HG02798 (cell line): ENCODE results near the gene NRXN3.

Source experiments
- ATAC-seq: cut with Tn5 transposase; IDR thresholded peaks from one replicate; pipeline ENCODE4 v1.9.1; 2021; ENCODE audit warnings: mild to moderate bottlenecking; ENCODE audit not compliant: unreplicated experiment, poor library complexity

NRXN3 gene

DNA sequence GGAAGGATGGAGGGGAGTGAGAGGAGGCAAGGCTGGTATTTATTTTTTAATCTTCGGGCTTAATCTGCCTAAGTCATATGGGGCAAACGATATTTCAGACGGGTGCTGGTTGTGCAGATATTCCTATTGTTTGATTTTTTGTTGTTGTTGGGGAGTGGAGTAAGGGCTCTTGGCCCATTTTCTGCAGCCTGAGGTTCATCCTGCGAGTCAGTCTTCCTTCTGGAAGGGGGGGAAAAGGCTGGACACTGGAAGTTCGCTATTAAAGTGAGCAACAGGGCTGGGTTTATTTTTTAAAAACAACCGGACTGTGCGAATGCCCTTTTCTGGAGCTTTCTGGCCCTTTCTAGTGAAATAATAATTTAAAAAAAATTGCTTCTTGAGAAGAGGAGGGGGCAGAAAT lies 2.3 kb downstream of the NRXN3 start:
- no peak for ATAC-seq

DNA sequence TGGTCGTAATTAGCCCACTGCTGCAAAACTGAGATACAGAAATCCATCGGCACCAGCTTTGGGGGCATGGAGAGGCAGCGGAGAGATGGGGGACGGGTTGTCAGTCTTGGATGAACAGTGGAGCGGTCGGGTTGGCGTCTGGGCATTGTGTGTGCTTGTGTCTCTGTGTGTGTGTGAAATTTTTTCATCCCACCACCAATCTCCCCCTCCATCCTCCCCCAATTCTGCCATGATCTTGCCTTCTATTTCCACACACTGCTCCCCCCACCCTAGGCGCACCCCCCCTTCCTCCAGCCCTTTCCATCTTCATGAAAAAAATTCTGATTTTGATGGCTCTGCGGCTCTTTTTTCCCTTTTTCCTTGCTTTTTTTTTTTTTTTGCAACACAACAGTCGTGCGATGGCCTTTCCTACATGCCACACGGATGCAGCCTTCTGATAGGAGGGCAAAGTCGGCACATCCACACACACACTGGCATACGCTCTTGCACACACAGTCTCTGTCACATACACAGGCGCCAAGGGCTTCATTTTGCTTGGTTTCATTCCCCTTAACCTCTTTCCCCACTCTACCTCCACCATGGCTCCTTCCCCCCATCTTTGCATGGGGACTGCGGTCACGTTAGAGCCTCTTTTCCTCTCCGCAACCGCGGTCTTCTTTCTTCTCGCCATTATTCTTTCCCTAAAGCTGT lies 3.3 kb downstream of the NRXN3 start:
- no peak for ATAC-seq

DNA sequence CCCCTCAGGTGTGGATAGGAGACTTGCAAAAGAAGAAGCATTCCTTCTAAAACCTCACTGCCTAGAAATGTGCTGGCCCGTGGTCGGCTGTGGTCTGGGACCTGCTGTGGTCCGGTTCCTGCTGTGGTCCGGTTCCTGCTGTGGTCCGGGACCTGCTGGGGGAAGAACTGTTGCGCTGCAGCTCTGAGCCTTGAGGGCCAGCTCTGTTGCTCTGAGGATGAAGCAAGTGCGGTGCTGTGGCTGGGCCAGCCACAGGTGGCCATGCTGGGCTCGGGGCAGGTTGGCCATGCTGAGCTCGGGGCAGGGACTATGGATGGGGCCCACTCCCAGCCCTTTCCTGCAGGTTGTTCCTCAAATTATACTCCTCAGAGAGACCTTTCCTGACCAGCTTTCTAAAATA lies 5.2 kb downstream of the NRXN3 start:
- ATAC-seq = no peak

DNA sequence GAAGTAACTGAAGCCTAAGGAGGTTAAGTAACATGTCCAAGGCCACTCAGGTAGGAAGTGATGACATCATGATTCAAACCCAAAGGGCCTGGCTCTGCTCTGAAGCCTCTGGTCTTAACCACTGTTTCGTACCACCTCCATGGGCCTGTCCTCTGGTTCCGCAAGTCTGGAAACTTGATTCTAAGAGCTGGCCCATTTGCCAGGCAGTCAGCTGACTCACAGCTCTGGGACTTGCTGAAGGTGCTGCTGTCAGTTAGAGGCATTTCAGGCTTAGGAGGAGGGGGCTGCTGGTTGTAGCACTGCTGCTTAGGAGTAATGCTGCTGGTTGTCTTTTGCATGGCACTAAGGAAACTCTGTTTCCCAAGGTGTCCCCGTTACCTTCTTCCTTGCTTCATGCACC lies 7.9 kb downstream of the NRXN3 start:
- ATAC-seq = no peak

DNA sequence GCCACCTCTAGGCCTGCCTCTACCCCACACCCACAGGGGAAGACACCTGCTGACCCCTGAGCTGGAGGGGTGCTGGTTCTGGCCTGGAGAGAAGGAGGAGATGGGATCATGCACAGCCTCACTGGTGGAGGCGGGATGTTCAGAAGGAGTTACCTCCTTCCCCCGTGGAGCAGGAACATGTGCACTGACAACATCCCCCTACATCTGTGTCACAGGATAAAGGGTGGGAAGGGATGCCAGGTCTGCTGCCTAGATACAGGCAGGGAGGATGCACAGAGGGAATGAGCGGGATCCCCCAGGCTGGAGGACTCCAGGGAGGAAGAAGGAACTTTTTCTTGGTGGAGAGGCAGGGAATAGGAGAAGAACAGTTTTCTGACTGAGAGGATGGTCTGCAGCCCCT lies 8.8 kb downstream of the NRXN3 start:
- no peak for ATAC-seq

DNA sequence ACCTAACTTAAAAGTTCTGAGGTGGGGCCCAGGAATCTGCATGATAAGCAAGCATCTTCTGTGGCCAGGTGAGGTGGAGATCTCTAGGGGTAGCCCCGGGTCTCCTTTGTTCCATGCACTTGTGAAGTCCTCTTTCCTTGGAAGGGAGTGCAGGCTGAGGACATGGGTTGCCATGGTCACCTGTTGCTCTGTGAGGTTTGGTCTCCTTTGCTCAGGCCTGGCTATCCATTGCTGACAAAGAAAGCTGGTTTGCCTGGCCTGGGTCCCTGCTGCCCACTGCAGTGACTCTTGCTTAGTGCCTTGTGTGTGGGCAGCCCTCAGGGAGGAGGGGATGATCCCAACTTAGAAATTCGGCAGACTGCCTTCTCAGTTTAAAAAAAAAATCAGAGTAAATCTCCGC lies 11.1 kb downstream of the NRXN3 start:
- no peak for ATAC-seq

DNA sequence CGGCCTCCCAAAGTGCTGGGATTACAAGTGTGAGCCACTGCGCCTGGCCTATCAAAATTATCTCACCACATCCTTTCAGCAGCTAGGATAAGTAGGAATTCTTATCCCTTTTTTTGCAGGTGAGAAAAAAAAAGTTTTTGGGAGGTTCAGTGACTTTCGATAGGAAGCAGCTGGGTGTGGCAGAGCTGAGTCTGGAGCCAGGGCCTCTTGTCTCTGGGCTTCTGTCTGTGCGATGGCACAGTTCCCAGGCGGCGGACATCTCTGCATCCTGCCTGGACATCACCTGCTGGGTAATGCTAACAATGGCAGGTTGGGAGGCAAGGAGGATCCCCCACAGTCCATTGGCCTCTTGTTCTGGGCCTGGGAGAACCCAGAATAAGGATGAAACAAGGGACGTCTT lies 12.5 kb downstream of the NRXN3 start:
- ATAC-seq = no peak

DNA sequence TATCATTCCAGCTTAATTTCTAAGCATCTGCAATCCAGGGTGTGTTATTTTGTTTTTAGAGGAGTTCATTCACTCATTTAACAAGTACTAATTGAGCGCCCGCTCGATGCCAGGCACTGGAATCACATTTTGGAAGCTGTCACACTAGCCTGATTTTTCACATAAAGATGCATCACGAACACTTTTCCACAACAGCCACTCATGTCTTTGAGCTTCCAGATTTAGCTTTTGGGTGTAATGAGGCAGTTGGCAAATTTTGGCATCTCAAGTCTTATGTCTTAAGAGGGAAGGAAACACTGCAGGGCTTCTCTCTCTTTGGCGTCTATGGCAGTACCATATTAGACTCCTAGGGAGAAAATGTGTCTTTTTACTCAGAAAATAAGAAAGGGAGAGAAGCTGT lies 14.0 kb downstream of the NRXN3 start:
- no peak for ATAC-seq

DNA sequence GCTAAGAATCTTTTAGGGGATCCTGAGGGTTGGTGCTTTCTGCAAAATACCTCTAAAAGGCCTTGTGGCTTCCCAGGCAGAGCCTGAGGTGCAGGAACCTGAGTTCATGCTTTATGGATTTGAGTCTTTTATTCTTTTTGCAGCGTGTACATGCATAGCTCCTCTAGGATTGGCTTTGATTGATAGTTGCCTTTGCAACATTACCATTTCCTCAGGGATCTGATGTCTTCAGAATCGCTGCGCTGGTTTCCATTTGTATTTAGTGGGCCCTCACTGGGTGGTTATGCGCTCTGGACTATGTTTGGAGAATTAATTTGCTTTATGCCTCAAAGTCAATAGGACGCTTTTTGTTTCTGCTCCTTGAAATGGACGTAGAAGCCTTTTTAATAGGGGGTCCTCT lies 16.1 kb downstream of the NRXN3 start:
- no peak for ATAC-seq

DNA sequence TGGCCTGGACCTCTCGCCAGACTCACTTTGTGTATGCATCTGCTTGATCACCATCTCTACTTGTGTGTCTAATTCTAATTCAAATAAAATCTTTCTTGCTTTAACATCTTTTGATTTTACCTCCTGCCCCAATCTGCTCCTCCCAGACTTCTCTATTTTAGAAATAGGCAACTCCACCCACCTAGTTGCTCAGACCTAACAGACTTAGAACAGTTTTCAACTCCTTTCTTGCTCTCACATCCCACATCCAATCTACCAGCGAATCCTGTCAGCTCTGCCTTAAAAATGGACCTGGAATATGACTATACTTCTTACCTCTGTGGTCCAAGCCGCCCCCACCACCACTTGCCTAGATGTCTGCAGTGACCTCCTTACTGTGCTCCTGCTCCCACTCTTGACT lies 18.7 kb downstream of the NRXN3 start:
- ATAC-seq = no peak

DNA sequence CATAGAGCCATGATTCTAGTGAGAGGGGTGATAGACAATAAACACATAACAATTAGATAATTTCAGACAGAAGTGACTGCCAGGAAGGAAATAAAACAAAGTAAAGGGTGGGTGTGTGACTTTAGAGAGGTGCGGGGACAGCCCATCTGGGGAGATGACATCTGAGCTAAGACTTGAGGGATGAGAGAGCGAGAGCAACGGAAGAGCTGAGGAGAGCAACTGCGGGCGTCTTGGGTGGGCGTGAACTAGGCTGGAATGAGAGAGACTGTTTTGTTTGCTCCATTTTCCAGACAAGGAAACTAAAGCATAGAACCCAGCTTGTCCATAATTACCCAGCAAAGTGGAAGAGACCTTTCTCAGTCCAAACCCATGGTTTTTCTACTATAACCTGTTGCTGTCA lies 25.3 kb downstream of the NRXN3 start:
- no peak for ATAC-seq

DNA sequence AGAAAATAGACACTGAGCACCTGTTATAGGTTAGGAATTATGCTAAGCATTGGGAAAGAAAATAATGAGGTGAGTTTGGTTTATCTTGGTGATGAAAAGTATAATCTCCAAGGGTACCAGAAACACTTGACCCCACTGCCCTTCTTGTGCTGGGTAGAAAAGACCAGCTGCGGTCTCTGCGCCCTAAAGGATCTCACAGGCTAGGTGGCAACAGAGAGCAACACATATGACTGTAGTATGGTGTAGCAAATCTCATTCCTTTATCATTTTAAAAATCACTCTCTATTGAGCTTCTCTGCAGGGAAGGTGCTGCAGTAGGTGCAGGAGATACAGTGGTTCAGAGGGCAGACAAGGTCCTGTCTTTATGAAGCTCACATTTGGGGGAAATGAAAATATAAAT lies 26.1 kb downstream of the NRXN3 start:
- no peak for ATAC-seq

DNA sequence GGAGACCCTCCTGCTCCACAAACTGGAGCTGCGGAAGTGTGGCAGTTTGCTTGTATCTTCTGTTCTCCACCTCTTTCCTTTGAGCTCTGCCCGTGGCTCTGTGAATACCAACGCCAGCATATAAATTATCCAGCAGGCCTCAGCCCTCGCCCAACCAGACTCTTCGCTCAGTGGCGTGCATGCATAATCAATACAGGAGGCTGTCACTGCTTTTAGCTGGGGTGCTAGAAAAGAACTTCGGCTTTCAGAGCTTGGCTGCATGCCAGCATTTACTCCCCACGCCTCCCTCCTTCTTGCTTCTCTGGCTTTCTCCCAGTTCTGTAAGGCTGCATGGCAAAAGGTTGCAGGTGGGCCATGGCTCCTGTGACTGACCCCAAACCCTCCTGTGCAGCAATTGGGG lies 26.9 kb downstream of the NRXN3 start:
- ATAC-seq = no peak

DNA sequence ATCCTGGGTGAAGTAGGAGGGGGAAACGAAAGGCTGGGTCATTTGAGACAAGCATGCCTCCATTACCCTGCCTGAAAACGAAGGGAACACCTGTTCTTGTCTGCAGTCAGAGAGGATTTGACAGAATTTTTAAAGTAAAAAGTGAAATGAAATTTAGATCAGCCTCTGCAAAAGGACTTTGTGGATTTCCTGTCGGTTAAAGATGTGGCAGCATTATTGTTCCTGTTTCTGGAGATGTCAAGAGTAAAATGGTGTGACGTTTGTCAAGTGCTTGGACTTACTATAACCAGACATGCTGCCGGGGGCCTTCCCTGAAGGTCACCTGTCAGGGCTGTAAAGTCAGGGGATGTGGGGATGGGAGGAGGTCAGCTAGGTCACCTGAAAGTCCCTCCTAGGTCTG lies 32.0 kb downstream of the NRXN3 start:
- ATAC-seq = no peak

DNA sequence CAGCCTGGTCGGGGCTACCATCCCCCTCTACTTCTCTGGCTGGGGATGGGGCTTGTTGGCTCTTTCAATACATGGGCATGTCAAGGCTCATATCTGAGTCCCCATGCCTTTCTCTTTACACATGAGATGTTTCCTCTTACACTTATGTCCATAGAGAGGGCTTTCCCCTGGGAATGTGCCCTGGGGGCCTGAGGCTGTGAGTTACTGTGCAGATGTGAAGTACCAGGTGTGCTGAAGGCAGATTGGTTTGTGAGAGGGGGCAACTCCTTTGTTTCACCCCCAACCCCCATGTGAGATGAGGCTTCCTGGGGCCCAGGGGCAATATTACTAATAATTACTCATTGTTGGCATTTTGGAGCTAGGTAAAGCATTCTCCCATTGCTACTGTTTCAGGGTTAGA lies 32.8 kb downstream of the NRXN3 start:
- ATAC-seq = no peak

DNA sequence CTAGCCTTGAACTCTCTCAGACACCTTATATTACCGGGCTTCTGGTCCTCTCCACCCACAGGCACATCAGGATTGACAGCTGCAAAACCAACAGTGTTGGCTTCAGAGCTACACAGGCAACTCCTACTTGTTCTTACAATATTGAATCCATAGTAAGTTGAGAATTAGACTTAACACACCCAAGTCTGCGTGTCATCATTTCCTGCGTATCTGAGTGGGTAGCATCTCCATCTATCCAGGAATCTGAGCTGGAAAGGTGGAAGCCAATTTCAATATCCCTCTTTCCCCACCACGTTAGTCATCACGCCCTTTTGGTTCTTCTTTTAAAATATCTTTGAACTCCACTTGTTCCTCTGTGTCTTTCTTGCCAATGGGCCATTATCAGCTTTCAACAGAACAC lies 37.2 kb downstream of the NRXN3 start:
- ATAC-seq = no peak

DNA sequence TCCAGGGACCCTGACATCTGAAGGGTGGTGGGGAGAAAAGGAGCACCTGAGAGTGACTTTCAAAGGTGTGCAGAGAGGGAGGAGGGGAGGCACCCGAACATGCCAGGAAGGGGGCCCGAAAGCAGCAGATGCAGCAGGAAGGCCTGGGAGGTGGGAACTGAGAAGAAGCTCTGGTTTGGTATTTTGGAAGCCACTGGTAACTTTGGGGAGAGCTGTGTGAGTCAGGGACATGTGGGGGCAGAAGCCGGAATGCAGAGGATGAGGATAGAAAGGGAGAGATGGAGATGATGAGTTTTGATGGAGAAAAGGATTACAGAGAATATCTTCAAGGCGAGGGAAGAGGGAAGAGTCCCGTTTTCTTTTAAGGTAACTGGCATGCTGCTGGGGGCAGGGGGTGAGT lies 50.1 kb downstream of the NRXN3 start:
- no peak for ATAC-seq

DNA sequence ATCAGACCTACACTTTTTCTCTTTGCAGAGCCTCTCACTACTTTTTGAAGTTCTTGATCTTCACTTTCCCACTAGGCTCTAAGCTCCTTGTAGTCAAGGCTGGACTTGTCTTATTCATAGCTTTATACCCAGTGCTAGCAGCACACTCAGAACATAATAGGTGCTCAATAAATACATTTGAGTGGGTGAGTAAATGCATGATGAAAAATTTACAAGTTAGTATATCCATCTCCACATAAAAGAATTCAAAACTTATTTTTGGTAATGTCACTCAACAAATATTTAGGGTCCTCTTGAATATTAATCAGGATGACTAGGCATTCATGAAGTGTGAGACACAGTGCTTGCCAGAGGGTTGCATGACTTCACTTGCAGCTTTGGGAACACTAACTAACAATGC lies 52.6 kb downstream of the NRXN3 start:
- no peak for ATAC-seq

DNA sequence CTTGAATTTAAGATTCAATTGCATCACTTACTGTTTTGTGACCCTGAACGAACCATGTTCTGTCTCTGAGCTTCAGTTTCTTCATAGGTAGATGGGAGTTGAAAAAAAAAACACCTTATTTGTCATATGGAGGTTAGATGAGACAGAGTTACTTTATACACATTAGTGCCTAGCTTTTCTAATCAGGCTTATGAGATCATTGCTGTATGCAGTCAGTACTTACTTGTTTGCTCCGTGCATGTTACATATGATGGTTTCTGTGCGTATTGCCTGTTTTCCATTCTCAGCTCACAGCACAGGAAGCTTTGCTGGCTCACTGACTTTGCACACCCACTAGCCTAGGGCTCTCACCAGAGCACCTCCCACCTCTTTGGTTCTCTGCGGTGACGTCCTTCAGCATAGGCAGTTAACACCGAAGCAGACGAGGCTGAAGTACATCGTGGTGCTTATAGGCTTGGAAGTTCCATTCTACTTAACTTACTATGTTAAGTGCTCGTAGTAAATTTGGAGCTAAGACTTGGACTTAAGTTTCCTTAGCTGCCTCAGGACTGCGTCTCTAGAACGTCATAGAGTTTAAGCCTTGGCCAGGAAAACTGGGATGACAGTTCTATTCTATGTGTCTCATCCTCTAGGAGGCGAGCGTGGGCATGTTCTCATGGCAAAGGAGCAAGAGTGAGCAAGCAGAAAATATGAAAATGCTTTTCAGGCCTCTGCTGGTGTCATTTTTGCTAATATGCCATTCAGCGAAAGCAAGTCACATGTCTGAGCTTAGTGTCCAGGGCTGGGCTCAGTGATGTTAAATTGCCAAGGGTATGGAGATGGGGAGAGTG lies 57.3 kb downstream of the NRXN3 start:
- no peak for ATAC-seq

DNA sequence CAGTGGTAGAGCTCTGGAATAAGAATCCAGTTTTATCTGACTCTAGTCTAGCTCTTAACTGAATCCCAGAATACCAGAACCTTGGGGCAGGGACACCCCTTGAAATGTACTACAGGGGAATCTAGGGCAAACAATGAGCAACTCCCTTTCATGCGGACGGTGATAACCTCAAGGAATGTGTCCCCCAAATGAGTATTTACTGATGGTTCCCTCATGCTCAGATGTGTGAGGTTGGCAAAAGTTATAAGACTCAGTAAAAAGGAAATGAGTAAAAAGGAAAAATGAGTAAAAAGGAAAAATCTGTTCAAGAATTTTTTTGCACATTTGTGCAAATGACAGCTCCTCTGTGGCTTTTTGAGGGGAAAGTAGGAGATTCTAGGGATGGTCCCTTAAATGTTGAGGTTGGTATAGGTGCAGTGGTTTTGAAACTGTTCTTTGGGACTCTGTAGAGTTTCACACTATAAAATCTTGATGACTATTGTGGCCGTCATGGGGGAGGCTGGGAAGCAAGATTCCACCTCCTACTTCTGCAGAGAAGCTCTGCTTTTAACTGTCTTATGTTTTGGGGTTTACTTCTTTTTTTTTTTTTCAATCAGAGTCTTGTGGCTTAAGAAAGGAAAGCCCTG lies 58.6 kb downstream of the NRXN3 start:
- no peak for ATAC-seq

DNA sequence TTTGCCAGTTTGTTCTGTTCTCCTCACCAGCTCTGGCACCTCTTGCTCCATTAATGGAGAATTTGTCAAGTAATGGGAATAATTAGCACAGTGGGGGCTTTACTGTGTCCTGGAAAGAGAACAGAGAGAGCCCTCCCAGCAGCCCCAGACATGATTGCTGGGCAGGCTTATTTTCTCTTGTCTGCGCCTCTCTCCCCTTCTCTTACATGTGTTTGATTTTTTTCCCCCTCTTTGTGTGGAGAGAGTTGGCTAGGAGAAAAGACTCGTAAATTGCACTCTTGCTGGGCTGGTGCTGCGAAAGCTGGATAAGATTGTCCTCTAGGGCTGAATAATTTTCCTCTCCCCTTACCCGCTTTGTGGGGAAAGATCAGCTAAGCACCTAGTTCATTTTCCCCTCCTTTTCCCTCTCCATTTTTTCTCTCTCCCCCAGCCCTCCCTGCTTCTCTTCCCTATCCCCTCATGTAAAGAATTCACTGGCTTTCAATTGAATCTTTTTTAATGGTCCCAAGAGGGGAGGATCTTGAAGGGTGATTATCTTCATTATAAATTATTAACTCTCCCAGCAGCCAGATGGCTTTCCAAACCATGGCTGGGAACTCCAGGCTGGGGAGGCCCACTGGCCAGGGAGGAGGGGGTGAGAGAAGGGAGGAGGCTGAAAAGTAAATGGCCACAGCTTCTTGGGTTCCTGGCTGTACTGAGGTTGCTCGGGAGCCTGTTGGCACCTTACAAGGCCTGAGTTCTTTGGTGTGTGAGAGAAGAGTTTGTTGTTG lies 62.2 kb downstream of the NRXN3 start:
- ATAC-seq = no peak
